ENCODE results near the gene PLLP.
A peak's percentile ranks its signal among the peaks of the same experiment; 100 is the strongest.

PLLP gene

DNA sequence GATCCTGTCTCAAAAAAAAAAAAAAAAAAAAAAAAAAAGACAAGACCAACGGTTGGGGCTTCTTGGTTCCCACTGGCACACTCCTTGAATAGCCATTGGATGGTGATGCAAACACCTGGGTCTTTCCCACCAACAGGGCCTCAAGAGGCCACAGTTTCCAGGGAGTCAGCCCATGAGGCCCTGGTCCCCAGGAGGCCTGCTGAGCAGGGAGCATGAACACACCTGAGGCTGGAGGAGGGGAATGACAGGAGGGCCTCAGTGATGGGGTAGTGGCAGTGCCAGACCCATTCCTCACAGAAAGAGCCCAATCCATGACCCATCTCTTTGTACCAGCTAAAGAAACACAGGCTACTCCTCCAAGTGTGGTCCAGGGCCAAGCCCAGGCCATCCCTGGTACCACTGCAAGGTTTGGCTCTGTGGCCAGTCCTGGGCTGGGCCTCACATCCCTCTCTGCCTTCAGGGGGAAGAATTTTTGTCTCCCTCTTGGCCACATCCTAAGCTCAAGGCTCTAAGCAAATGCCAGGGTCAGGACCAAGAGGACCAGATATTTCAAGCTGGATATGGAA is 25.5 kb downstream of the PLLP start:
- no peaks in the 10 kb centered on the region for H3K79me2 ChIP-seq (ENCODE audit: control insufficient read depth, insufficient read depth, low read length)
- H3K9ac ChIP-seq (ENCODE audit: low read length), result no peak overlapping the region
- H3K18ac ChIP-seq (ENCODE audit: low read length), result no peak overlapping the region
- H3K27me3 ChIP-seq (ENCODE audit: insufficient read depth, low read length, poor library complexity), result no peaks in the 10 kb centered on the region
- H2BK15ac ChIP-seq (replicated peaks; ENCODE audit: low read depth), result no peak overlapping the region
- no peak overlapping the region for H3K23ac ChIP-seq (ENCODE audit: low read length)
- peaks cover 5% of the 10 kb centered on the region for H3K4me1 ChIP-seq (ENCODE audit: control insufficient read depth, low read depth, low read length)
- H3K79me1 ChIP-seq (ENCODE audit: low read length), result no peaks in the 10 kb centered on the region
- DNase-seq, result no peak
- no peak overlapping the region for H3K4me3 ChIP-seq (ENCODE audit: low read length)
- no peaks in the 10 kb centered on the region for H3K36me3 ChIP-seq (ENCODE audit: control insufficient read depth, insufficient read depth, low read length)
- H2AK5ac ChIP-seq (ENCODE audit: low read length), result peak overlapping the region; percentile 51
- no peak overlapping the region for H2BK5ac ChIP-seq (ENCODE audit: low read length)
- no peak overlapping the region for H4K8ac ChIP-seq (ENCODE audit: low read depth, low read length)
- no peak overlapping the region for H3K4ac ChIP-seq (ENCODE audit: low read depth, low read length)
- no peak overlapping the region for H4K5ac ChIP-seq (ENCODE audit: low read length)
- H2BK120ac ChIP-seq (ENCODE audit: low read depth, low read length), result no peak overlapping the region
- H3K56ac ChIP-seq (ENCODE audit: low read length), result no peak overlapping the region
- no peak overlapping the region for H3K4me2 ChIP-seq (ENCODE audit: low read length)
- H3K27ac ChIP-seq (ENCODE audit: low read depth, low read length), result no peak overlapping the region
- WGBS (ENCODE audit: extremely low coverage, insufficient coverage, low lambda C conversion rate), result no CpG with 5 or more reads among the region's 1 CpG

DNA sequence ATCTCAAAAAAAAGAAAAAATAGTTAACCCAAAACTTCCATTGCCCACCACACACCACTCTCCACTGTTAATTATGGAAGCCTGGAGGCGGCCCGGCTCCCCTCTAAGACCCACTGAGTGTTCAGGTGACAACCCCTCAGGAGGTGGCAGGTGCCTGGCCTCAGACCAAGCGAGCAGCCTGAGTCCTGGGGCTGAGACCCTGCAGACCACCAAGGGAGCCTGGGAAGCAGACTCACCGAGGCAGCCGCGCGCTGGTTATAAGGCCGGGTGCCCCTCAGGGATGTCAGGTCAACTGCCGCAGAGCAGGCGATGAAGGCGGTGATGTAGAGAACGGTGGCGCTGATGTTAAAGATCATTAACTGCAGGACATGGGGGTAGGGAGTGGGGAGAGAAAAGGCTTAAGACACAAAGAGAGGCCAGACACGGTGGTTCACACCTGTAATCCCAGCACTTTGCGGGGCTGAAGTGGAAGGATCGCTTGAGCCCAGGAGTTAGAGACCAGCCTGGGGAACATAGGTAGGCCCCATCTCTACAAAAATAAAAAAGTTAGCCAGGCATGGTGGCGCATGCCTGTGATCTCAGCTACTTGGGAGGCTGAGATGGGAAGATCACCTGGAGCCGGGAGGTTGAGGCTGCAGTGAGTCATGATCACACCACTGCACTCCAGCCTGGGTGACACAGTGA is 26.1 kb downstream of the PLLP start:
- H4K5ac ChIP-seq (ENCODE audit: low read length), result no peak overlapping the region
- H3K4me3 ChIP-seq (ENCODE audit: low read length), result no peak overlapping the region
- no peak overlapping the region for H3K27ac ChIP-seq (ENCODE audit: low read depth, low read length)
- DNase-seq, result no peak
- no peaks in the 10 kb centered on the region for H3K36me3 ChIP-seq (ENCODE audit: control insufficient read depth, insufficient read depth, low read length)
- H3K56ac ChIP-seq (ENCODE audit: low read length), result no peak overlapping the region
- WGBS (ENCODE audit: extremely low coverage, insufficient coverage, low lambda C conversion rate), result no CpG with 5 or more reads among the region's 18 CpGs
- H4K8ac ChIP-seq (ENCODE audit: low read depth, low read length), result no peak overlapping the region
- H2BK120ac ChIP-seq (ENCODE audit: low read depth, low read length), result no peak overlapping the region
- no peak overlapping the region for H2BK15ac ChIP-seq (replicated peaks; ENCODE audit: low read depth)
- no peak overlapping the region for H3K18ac ChIP-seq (ENCODE audit: low read length)
- H3K79me1 ChIP-seq (ENCODE audit: low read length), result no peaks in the 10 kb centered on the region
- no peak overlapping the region for H3K23ac ChIP-seq (ENCODE audit: low read length)
- no peak overlapping the region for H3K9ac ChIP-seq (ENCODE audit: low read length)
- no peak overlapping the region for H2BK5ac ChIP-seq (ENCODE audit: low read length)
- H3K27me3 ChIP-seq (ENCODE audit: insufficient read depth, low read length, poor library complexity), result no peaks in the 10 kb centered on the region
- no peak overlapping the region for H3K4me2 ChIP-seq (ENCODE audit: low read length)
- H3K79me2 ChIP-seq (ENCODE audit: control insufficient read depth, insufficient read depth, low read length), result no peaks in the 10 kb centered on the region
- no peak overlapping the region for H2AK5ac ChIP-seq (ENCODE audit: low read length)
- H3K4me1 ChIP-seq (ENCODE audit: control insufficient read depth, low read depth, low read length), result peaks cover 5% of the 10 kb centered on the region
- no peak overlapping the region for H3K4ac ChIP-seq (ENCODE audit: low read depth, low read length)

DNA sequence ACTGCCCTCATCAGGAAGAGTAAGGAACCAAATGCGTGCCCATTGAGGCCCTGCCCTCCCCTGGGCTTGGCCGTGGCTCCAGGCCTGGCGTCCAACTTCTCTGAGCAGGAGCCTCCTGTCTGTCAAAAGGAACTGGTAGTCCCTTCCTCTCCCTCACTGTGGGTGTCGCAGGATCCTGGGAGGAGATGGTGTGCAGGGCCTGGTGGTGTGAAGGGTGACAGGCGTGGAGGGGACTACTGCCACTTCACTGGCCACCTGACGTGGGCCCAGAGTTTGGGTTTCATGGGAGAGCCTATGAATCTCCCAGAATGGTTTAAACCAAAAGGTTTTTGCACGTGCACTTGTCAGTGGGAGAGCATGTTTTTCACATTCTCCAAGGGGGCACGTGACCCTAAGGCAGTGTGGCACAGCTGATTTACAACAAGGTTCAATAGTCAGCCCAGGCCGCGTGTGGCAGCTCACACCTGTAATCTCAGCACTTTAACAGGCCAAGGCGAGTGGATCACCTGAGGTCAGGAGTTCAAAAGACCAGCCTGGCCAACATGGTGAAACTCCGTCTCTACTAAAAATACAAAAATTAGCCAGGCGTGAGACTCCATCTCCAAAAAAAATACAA is 26.9 kb downstream of the PLLP start:
- Histone ChIP-seq H3K18ac (ENCODE audit: low read length) (no peak overlapping the region), H2AK5ac (ENCODE audit: low read length) (no peak overlapping the region), H2BK5ac (ENCODE audit: low read length) (no peak overlapping the region), H3K79me2 (ENCODE audit: control insufficient read depth, insufficient read depth, low read length) (no peaks in the 10 kb centered on the region), H3K27ac (ENCODE audit: low read depth, low read length) (no peak overlapping the region), H4K5ac (ENCODE audit: low read length) (no peak overlapping the region), H3K4ac (ENCODE audit: low read depth, low read length) (no peak overlapping the region), H3K36me3 (ENCODE audit: control insufficient read depth, insufficient read depth, low read length) (no peaks in the 10 kb centered on the region), H3K4me3 (ENCODE audit: low read length) (no peak overlapping the region), H3K56ac (ENCODE audit: low read length) (no peak overlapping the region), H3K27me3 (ENCODE audit: insufficient read depth, low read length, poor library complexity) (no peaks in the 10 kb centered on the region), H4K8ac (ENCODE audit: low read depth, low read length) (no peak overlapping the region), H2BK120ac (ENCODE audit: low read depth, low read length) (no peak overlapping the region), H3K79me1 (ENCODE audit: low read length) (no peaks in the 10 kb centered on the region), H3K9ac (ENCODE audit: low read length) (no peak overlapping the region), H2BK15ac (replicated peaks; ENCODE audit: low read depth) (no peak overlapping the region), H3K4me2 (ENCODE audit: low read length) (no peak overlapping the region), H3K23ac (ENCODE audit: low read length) (no peak overlapping the region), H3K4me1 (ENCODE audit: control insufficient read depth, low read depth, low read length) (peaks cover 5% of the 10 kb centered on the region)
- DNase-seq, result no peak
- WGBS (ENCODE audit: extremely low coverage, insufficient coverage, low lambda C conversion rate), result no CpG with 5 or more reads among the region's 13 CpGs

DNA sequence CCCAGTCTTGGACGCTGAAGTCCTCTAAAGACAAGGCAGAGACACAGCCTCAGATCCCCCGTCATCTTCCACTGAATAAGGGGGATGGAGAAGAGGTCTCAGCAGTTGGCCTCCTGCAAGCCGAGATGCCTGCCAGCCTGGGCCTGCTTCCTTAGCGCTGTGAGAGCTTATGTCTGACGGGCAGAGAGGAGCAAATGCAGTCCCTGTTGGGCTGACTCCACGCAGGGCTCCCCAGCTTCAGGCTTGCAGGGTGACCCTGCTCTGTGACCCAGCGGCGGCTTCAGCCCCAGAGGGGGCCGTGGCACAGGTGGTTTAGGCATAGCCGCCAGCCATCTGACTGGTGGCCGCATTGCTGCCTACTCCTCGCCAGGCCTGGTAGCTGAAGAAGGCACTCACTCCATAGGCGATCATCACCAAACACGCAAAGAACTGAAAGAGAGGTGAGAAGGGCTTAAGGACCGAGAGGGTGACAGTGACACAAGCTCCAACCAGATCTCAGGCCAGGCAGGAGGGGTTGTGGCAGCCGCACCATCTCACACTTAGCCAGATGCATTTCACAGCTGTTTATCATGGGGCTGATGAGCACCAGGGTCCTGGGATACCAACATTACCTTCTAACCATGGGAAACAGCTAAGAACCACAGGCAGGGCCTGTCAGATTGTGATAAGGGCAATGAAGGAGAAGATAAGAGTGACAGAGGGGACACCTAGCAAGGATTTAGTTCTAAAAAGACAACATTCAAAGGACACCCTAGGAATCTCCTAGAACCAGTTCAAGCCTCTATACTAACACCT is 27.7 kb downstream of the PLLP start:
- H3K4ac ChIP-seq (ENCODE audit: low read depth, low read length), result no peak overlapping the region
- no peak overlapping the region for H2AK5ac ChIP-seq (ENCODE audit: low read length)
- no peak overlapping the region for H3K23ac ChIP-seq (ENCODE audit: low read length)
- WGBS (ENCODE audit: extremely low coverage, insufficient coverage, low lambda C conversion rate), result no CpG with 5 or more reads among the region's 16 CpGs
- no peaks in the 10 kb centered on the region for H3K79me2 ChIP-seq (ENCODE audit: control insufficient read depth, insufficient read depth, low read length)
- no peak overlapping the region for H3K27ac ChIP-seq (ENCODE audit: low read depth, low read length)
- H3K4me1 ChIP-seq (ENCODE audit: control insufficient read depth, low read depth, low read length), result peaks cover 5% of the 10 kb centered on the region
- H3K4me2 ChIP-seq (ENCODE audit: low read length), result no peak overlapping the region
- no peak overlapping the region for H3K18ac ChIP-seq (ENCODE audit: low read length)
- no peak overlapping the region for H2BK120ac ChIP-seq (ENCODE audit: low read depth, low read length)
- H3K36me3 ChIP-seq (ENCODE audit: control insufficient read depth, insufficient read depth, low read length), result no peaks in the 10 kb centered on the region
- no peaks in the 10 kb centered on the region for H3K27me3 ChIP-seq (ENCODE audit: insufficient read depth, low read length, poor library complexity)
- DNase-seq, result peak; percentile 84
- H3K9ac ChIP-seq (ENCODE audit: low read length), result no peak overlapping the region
- H4K5ac ChIP-seq (ENCODE audit: low read length), result no peak overlapping the region
- H3K79me1 ChIP-seq (ENCODE audit: low read length), result no peaks in the 10 kb centered on the region
- H4K8ac ChIP-seq (ENCODE audit: low read depth, low read length), result no peak overlapping the region
- no peak overlapping the region for H2BK15ac ChIP-seq (replicated peaks; ENCODE audit: low read depth)
- no peak overlapping the region for H2BK5ac ChIP-seq (ENCODE audit: low read length)
- H3K4me3 ChIP-seq (ENCODE audit: low read length), result no peak overlapping the region
- no peak overlapping the region for H3K56ac ChIP-seq (ENCODE audit: low read length)

- H3K18ac ChIP-seq (ENCODE audit: low read length), result no peak overlapping the region
- H3K4me2 ChIP-seq (ENCODE audit: low read length), result no peak overlapping the region
- no peak overlapping the region for H2BK120ac ChIP-seq (ENCODE audit: low read depth, low read length)
- H2BK15ac ChIP-seq (replicated peaks; ENCODE audit: low read depth), result no peak overlapping the region
- no peak overlapping the region for H4K8ac ChIP-seq (ENCODE audit: low read depth, low read length)
- H3K9ac ChIP-seq (ENCODE audit: low read length), result no peak overlapping the region
- no peaks in the 10 kb centered on the region for H3K36me3 ChIP-seq (ENCODE audit: control insufficient read depth, insufficient read depth, low read length)
- no peaks in the 10 kb centered on the region for H3K79me1 ChIP-seq (ENCODE audit: low read length)
- H2AK5ac ChIP-seq (ENCODE audit: low read length), result no peak overlapping the region
- H3K4ac ChIP-seq (ENCODE audit: low read depth, low read length), result no peak overlapping the region
- H3K79me2 ChIP-seq (ENCODE audit: control insufficient read depth, insufficient read depth, low read length), result no peaks in the 10 kb centered on the region
- no peak overlapping the region for H3K4me3 ChIP-seq (ENCODE audit: low read length)
- no peak overlapping the region for H3K56ac ChIP-seq (ENCODE audit: low read length)
- no peak overlapping the region for H2BK5ac ChIP-seq (ENCODE audit: low read length)
- no peaks in the 10 kb centered on the region for H3K27me3 ChIP-seq (ENCODE audit: insufficient read depth, low read length, poor library complexity)
- DNase-seq, result no peak
- H4K5ac ChIP-seq (ENCODE audit: low read length), result no peak overlapping the region
- no CpG with 5 or more reads among the region's 10 CpGs for WGBS (ENCODE audit: extremely low coverage, insufficient coverage, low lambda C conversion rate)
- no peak overlapping the region for H3K27ac ChIP-seq (ENCODE audit: low read depth, low read length)
- peaks cover 5% of the 10 kb centered on the region for H3K4me1 ChIP-seq (ENCODE audit: control insufficient read depth, low read depth, low read length)
- no peak overlapping the region for H3K23ac ChIP-seq (ENCODE audit: low read length)
Measured at GRCh38 chr16:57255686-57256415, 28.6 kb downstream of the PLLP start.

All from mesendoderm (in vitro differentiated cells).